Stimulated activated CD4-positive, alpha-beta T cell treated with anti-CD3 and anti-CD28 coated beads, Interleukin-1b, Interleukin-23, amount 100 ng/mL, for 1 hour (primary cell): ENCODE measurements around the gene HS3ST3B1.
A peak's percentile ranks its signal among the peaks of the same experiment; 100 is the strongest.

Experiments used
- DNase-seq, 2 donors: peaks; one replicate each; pipeline ENCODE4 v3.0.0-alpha.2; 2020; ENCODE audit warnings: low read depth in 2 of 2

Gene HS3ST3B1

GRCh38 chr17:14303343-14304221 lies 2.7 kb downstream of the HS3ST3B1 start:
- DNase-seq: no peak

DNA sequence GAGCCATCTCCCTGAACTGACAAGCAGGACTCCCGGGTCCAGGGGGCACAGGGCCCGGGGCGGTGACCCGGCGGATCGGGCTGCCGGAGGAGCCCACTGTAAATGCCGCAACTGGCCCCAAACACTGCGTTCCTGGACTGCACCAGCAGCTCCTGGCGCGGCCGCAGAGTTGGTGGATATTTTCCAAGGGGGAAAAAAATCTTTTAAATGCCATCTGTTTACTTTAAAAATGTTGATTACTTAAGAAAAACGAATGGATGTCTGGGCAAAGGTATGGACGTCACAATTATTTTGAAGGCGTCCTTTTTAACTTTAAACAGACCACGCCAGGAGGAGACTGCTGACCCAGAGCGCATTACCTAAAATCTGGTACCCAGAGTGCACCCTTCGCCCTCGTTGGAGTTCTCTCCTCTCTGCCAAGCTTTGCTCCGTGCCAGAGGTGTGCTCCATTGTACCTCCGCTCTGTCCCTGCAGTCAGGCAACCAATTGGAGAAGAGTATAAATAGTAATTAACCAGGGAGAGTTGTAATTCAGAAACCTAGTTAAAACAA lies 3.4 kb downstream of the HS3ST3B1 start:
- no peak for DNase-seq

GRCh38 chr17:14304773-14305517 lies 4.1 kb downstream of the HS3ST3B1 start:
- no peak for DNase-seq

DNA sequence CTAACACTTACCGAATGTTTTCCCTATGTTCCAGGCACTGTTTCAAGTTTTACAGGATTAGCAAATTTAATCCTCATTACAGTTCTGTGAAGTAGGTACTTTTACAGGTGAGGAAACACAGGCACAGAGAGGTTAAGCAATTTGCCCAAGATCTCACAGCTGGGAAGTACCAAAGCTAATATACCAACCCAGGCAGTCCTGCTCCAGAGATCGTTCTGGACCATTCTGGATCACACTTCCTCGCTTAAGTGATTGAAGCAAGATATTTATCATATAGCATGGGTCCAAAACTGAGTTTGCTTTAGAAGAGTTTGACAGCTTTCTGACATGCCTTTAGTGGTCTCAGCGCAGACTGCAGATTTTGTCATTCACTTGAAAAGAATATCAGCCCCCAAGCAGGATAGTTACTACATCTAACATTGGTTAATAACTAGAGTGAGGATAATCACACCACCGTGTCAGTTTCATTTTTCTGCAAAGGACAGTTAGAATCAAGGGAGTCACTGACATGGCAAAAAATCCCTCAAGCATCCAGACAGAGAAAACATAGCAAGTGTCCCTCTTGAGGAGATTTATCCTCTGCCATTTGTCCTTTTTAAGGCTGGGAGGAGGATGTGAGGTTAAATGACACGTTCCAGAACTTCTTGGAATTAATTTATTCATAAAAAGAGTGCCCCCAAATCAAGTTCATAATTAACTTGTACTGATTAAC lies 5.1 kb downstream of the HS3ST3B1 start:
- DNase-seq: no peak

DNA sequence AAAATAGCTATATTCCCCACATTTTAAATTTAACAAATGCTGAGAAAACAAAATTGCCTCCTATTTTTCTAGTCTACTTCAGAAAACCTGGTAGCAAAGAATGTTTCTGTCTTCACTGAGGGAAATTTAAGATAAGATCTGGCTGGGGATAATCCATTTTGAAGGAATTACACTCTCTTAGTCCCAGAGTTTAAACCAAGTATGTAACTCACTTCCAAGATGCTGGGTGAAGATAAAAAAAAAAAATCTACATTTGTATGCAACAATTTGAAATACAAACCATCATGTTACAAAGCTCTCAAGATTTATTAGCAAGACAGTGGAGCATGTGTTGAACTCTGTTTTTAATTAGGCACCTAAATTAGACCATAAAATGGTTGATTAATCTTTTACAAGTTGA lies 5.7 kb downstream of the HS3ST3B1 start:
- no peak for DNase-seq

GRCh38 chr17:14307560-14308024 lies 6.7 kb downstream of the HS3ST3B1 start:
- no peak for DNase-seq

DNA sequence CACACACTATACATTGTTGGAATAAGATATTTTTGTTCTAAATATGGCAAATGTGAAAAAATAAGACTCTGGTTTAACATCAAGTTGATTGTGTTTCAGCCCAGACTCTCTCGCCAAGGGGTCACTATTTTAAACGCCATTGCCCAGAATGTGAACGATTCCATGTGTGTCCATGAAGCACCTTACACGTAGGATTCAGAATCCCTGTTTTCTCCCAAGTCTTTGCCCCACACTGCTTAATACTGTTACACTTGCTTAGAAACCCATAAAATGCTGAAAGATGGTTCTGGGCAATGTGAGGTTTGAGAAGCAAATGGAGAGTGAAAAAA lies 7.7 kb downstream of the HS3ST3B1 start:
- no peak for DNase-seq

DNA sequence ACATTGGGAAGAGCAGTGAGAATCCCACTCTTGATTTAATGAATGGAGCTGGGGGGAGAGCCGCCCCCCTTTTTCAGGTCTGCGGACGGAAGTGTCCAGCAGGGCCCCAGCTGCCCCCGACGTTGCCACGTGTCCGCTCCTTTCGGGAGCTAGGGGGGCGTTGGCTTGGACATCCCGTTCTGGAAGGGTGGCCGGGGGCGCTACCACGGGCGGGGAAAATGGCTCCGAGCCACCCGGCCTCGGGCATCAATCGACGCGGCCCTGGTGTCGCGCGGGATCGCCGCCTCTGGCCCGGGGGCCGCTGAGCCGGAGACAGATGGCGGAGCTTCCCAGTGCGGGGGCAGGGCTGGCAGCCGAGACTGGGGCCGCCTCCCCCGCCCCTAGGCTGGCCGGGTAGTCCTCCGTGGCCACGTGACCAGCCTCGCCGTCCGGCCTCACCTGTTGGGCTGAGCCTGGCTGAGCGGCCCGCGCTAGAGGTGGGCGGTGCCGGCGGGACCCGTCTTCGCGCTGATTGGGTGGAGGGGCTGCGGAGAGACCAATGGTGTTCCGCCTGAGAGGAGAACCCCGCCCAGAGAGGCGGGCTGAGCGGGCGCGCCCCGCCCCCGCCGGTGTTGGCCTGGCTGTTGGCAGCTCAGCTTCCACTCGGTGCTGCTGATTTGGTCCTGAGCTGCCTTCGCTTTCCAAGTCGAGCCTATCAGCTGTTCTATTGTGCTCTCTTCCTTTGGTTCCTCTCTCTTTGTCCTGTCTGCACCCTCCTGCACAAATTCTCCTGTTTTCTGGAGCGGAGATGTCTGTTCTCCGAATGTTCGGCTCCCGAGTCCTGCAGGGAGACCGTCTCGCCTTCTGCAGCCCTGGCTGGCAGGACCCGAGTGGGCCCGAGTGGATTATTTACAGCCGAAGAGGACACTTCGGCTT lies 8.3 kb downstream of the HS3ST3B1 start:
- DNase-seq: peak; percentile 82 to 89

GRCh38 chr17:14310101-14310500 lies 9.2 kb downstream of the HS3ST3B1 start:
- DNase-seq: no peak

DNA sequence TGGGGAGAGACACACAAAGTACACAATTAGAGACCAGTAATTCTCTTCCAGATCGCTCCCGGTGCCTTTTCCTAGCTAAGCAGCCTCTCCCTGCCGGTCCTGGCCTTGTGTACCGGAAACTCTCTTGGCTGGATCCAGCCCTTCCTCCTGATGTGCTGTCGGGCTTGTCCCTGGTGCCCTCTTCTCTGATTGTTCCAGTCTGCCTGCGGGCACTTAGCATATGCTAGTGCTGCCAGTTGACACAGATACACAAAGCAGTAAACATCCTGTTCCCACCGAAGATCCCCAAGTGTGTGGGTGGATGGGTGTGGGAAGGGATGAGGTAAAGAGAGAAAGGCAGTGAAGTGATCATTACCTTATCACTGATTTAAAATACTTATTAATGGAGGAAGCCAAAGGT lies 9.7 kb downstream of the HS3ST3B1 start:
- DNase-seq: no peak

- DNase-seq: no peak
Observed at GRCh38 chr17:14311186-14311705, 10.4 kb downstream of the HS3ST3B1 start.

- no peak for DNase-seq
Observed at GRCh38 chr17:14311981-14312380, 11.1 kb downstream of the HS3ST3B1 start.

DNA sequence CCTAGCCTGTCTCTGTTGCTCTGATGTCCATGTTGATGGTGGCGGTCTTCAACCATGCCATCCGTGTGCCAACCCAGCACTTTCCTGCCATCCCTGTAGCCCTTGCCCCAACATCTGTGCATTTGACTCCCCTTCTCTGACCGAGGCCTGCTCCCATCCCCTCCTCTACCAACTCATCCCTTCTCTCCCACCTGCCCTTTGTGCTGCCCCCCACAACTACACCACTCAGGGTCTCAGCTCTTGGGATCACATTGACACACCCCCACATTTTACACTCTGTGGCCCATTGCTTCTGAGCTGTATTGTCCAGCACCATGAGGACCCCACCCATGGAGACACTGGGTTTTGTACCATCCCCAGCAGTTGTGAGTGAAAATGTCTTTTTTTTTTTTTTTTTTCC lies 11.6 kb downstream of the HS3ST3B1 start:
- no peak for DNase-seq

- DNase-seq: no peak
Observed at GRCh38 chr17:14316126-14316832, 15.4 kb downstream of the HS3ST3B1 start.

- DNase-seq: no peak
Observed at GRCh38 chr17:14317383-14317782, 16.5 kb downstream of the HS3ST3B1 start.

- DNase-seq: no peak
Observed at GRCh38 chr17:14318109-14318917, 17.4 kb downstream of the HS3ST3B1 start.

DNA sequence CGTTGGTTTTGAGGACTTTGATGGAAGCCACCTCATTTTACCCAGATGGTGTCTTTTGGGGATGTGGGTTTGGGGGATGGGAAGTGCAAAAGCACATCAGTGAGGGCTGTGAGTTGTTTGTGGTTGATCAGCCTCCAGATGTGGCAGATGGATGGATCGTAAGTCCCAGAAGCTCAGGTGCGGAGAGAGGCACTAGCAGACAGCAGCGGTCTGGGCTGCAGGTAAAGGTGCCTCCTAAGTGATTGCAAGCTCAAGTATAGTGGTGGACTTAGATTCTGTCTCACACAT lies 18.0 kb downstream of the HS3ST3B1 start:
- no peak for DNase-seq

GRCh38 chr17:14320098-14320497 lies 19.2 kb downstream of the HS3ST3B1 start:
- DNase-seq: no peak

GRCh38 chr17:14320734-14321475 lies 20.0 kb downstream of the HS3ST3B1 start:
- DNase-seq: no peak
